IPS-18c (cell line): ENCODE data around the gene PHF1.
"Not testable (repeated sequence)": the region's sequence is repeated elsewhere in the genome, so short reads cannot be mapped to it uniquely, and the experiment has no call there.

Source experiments
- H3K4me3 ChIP-seq: 2 replicates; pipeline ENCODE4 v1.7.0; 2013; ENCODE audit warnings: low read depth, mild to moderate bottlenecking, low read length, moderate library complexity; ENCODE audit not compliant: insufficient read depth
- H3K9me3 ChIP-seq: one replicate; pipeline ENCODE4 v1.6.1; 2013; ENCODE audit warnings: mild to moderate bottlenecking, low read length, moderate library complexity; ENCODE audit not compliant: control insufficient read depth, insufficient read depth

Gene PHF1

DNA sequence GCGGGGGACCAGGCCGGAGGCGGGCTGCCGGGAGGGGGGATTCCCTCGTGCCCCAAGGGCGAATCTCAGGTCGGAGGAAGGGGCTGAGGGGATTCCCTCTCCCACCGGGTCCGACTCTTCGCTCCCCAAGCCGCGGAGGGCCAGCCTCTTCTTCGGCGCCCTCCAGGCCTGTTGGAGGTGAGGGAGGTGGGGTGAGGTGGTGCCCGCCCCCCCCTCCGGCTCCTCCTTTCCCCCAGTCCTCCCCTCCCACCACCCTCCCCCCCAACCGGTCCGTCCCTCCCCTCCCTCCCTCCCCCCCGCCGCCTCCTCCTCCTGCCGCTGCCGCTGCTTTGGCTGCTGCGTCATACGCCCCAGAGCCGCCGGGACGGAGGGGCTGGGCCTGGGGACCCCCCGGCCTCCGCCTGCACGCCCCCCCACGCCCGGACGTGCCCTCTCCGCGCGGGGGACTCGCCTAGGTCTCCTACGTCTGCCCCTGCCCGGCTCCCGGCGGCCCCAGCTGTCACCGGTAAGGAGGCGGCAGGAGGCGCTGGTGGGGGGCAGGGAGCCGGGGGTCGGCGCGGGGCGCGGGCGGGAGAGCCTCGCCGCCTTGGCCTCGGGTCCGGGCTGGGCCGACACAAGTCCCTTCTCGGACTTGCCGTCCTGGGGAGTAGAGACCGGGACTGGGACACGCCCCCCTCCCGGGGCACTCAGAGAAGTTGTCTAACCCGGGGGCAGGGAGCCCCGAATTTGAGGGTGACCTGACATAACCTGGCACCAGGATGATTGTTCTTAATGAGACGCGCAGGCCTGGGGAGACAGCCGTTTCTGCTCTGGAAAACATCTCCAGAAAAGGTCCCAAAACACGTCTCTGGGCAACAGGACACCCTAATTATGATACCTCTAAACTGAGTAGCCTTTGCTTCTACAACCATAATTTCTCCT is at the start of gene PHF1:
PHF1 (plus strand) TSS at position 304 of the 921 bp plus-strand sequence. CDS start 1,250 bp downstream, outside the sequence.
- H3K4me3 ChIP-seq = peak within 1 kb of the TSS; percentile 56
- H3K9me3 ChIP-seq = no peaks in the 10 kb centered on the region

DNA sequence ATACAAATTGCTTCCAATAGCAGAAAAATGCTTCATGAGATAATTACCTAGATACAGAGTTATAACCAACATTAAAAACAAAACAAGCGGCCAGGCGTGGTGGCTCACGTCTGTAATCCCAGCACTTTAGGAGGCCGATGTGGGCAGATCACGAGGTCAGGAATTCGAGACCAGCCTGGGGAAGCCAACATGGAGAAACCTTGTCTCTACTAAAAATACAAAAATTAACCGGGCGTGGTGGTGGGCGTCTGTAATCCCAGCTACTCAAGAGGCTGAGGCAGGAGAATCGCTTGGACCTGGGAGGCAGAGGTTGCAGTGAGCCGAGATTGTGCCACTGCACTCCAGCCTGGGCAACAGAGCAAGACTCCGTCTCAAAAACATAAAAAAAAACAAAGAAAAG is 47.3 kb upstream of the PHF1 start:
- H3K9me3 ChIP-seq, H3K4me3 ChIP-seq: not testable (repeated sequence)

DNA sequence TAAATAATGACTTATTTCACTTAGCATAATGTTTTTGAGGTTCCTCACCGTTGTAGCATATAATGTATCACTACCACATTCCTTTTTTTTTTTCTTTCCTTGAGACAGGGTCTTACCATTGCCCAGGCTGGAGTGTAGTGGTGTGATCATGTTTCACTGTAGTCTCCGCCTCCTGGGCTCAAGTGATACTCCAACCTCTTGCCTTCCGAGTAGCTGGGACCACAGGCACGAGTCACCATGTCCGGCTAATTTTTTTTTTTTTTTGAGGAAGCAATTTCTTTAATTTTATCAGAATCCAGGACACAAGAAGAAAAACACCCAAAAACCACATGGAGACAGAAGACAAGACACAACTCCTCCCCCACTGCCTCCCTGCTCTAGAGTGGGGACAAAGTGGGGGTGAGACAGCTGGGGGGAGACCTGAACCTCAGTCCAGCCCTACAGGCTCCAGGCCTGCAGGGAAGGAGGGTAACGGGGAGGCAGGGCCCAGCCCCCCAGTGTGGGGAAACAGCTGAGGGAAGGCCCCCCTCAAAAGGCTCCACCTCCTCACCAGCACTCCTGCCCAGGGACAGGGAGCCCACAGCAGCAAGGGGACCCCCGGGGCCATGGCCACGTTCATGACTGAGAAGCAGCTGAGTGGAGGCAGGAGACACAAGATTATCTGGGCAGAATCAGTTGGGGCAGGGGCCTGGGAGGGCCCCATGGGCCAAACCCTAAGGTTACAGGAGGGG is 46.2 kb upstream of the PHF1 start:
- H3K4me3 ChIP-seq, H3K9me3 ChIP-seq: not testable (repeated sequence)

DNA sequence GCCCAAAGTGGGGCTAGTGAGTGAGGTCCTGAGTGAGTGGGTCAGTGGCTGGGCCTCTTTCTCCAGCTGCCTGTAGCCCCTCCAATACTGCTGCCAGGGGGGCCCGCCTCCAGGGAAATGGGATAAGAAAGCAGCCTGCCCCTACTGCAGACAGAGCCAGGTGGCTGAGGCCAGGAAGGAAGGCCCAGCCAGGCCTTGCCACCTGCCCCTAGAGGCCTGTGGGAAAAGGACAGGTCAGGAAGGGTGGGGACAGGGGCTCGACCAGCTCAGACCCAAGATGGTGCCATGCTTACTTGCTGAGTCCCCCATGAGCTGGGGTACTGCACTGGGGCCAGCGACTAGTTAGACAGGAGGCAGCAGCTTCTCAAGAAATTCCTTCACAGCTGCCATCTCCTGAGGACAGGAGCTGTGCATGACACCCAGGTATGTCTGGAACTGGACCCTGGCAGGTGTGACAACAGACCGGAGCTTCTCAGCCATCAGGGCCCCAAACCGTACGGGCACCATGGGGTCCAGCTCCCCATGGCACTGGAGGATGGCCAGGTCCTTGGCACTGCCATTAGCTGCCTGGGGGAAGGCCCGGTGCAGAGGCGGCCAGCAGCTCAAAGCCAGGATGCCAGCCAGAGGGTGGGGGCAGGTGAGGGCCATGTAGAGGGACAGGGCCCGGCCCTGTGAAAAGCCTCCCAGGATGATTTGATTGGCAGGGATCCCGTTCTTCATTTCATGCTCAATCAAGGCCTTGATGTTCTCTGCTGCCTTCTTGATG is 45.4 kb upstream of the PHF1 start:
- H3K9me3 ChIP-seq, H3K4me3 ChIP-seq: not testable (repeated sequence)

DNA sequence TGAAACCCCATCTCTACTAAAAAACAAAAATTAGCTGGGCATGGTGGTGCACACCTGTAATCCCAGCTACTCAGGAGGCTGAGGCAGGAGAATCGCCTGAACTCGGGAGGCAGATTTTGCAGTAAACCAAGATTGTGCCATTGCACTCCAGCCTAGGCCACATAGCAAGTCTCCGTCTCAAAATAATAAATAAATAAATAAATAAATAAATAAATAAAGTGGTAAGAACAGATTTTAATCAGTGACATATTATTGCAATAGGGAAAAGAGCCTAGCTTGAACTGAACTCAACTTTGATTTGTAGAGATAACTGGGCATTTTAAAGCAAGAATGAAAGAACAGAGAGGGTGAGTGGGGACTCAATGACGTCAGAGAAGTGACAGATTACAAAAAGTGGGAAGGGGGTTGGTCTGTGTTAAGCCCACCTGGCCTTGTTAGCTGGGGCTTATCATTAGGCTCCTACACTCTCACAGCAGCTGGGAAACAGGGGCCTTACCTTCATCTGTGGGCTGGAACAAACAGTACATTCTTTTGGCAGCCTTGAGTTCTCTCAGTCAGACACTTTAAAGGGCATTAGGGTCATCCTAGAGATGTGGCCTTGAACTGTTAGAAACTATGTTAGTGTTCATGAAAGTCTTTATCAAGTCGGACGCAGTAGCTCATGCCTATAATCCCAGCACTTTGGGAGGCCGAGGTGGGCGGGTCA is 43.7 kb upstream of the PHF1 start:
- no peak overlapping the region for H3K4me3 ChIP-seq

DNA sequence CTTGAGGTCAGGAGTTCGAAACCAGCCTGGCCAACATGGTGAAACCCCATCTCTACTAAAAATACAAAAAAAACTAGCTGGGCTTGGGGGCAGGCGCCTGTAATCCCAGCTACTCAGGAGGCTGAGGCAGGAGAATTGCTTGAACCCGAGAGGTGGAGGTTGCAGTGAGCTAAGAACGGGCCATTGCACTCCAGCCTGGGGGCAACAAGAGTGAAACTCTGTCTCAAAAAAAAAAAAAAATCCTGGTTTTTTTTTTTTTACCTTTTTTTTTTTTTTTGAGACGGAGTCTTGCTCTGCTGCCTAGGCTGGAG is 43.1 kb upstream of the PHF1 start:
- H3K9me3 ChIP-seq, H3K4me3 ChIP-seq: not testable (repeated sequence)

More for the DNA sequence above, 43.7 kb upstream of the PHF1 start:
- no peaks in the 10 kb centered on the region for H3K9me3 ChIP-seq

DNA sequence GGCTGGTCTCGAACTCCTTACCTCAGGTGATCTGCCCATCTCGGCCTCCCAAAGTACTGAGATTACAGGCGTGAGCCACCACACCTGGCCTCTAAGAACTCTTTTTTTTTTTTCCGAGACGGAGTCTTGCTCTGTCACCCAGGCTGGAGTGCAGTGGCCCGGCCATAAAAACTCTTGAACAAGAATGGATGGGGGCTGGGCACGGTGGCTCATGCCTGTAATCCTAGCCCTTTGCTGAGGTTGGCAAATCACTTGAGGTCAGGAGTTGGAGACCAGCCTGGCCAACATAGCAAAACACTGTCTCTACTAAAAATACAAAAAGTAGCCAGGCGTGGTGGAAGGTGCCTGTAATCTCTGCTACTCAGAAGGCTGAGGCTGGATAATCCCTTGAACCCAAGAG is 38.9 kb upstream of the PHF1 start:
- H3K9me3 ChIP-seq, H3K4me3 ChIP-seq: not testable (repeated sequence)

DNA sequence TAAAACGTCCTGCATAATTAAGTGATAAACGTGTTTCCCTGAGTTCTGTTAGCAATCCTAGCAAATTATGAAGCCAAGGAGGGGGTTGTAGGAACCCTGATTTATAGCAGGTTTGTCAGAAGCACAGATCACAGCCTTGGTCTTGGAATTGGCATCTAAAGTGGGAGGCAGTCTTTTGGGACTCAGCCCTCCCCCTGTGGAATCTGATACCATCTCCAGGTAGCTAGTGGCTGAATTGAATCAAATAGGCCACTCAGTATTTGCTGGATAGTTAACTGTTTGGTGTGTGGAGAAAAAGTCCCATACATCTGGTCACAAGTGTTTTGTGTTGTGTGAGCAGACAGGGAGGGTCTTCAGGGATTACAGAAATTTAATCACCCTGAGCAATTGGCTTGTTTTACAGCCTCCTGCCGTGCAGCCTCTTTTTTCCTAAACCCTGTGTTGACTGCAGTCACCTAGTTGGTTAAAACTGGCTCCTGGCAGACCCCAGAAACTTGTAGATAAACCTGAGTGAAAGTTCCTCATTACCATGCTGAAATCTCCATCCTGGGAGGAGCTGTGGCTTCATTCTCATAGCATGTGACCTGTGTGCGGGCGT is 38.2 kb upstream of the PHF1 start:
- Histone ChIP-seq H3K9me3 (no peaks in the 10 kb centered on the region), H3K4me3 (no peak overlapping the region)

DNA sequence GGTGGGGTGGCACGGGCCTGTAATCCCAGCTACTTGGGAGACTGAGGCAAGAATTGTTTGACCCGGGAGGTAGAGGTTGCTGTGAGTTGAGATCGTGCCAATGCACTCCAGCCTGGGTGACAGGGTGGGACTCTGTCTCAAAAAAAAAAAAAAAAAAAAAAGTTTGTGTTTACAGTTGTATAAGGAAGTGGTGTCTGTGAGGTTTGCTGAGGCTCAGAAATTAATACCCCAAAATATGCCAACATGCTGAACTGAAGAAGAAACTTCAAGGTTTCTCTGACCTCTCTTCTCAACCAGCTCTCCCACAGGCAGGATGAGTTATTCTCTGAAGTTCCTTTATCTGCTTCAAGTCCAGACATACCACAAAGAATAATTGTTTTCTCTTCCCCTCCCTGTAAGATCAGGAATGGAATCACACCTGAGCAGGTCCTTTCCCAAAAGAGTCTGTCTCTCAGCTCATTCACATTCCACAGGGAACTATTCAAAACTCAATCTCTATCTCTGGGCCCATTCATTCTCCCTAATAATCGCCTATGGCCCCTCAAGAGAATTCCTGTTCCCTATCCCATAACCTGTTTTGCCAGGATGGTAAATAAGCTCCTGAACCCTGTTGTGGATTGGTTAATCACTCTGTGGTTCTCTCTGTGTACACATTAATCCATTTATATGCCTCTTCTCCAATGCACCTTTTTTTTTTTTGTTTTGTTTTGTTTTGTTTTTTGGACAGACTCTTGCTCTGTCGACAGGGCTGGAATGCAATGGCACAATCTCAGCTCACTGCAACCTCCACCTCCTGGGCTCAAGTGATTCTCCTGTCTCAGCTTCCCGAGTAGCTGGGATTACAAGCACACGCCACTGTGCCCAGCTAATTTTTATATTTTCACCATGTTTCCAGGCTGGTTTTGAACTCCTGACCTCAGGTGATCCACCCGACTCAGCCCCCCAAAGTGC is 36.6 kb upstream of the PHF1 start:
- H3K9me3 ChIP-seq = no peaks in the 10 kb centered on the region

DNA sequence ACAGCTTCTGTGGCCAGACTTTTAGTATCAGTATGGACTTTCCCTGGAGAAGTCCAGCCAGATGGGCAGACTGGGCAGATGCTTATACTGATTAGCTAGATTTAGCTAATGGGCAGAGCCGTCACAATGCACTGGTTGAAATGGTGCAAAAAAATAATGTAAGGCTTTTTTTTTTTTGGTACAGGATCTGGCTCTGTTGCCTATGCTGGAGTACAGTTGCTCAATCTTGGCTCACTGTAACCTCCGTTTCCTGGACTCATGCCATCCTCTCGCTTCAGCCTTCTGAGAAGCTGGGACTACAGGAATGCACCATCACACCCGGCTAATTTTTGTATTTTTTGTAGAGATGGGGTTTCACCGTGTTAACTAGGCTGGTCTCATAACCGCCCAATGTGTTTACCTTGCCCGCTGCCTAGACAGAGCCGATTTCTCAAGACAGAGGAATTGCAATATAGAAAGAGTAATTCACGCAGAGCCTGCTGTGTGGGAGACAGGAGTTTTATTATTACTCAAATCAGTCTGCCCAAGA is 35.6 kb upstream of the PHF1 start:
- Histone ChIP-seq H3K4me3 (no peak overlapping the region), H3K9me3 (no peaks in the 10 kb centered on the region)

More for the DNA sequence above, 36.6 kb upstream of the PHF1 start:
- no peak overlapping the region for H3K4me3 ChIP-seq

DNA sequence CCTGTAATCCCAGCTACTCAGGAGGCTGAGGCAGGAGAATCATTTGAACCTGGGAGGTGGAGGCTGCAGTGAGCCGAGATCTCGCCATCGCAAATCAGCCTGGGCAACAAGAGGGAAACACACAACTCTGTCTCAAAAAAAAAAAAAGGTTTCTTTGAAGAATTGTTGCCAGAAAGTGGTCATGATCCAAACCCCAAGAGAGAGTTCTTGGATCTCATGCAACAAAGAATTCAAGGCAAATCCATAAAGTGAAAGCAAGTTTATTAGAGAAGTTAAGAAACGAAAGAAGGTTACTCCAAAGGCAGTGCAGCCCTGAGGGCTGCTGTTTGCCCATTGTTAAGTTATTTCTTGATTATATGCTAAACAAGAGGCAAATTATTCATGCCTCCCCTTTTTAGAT is 33.6 kb upstream of the PHF1 start:
- Histone ChIP-seq H3K9me3 (no peaks in the 10 kb centered on the region), H3K4me3 (no peak overlapping the region)

DNA sequence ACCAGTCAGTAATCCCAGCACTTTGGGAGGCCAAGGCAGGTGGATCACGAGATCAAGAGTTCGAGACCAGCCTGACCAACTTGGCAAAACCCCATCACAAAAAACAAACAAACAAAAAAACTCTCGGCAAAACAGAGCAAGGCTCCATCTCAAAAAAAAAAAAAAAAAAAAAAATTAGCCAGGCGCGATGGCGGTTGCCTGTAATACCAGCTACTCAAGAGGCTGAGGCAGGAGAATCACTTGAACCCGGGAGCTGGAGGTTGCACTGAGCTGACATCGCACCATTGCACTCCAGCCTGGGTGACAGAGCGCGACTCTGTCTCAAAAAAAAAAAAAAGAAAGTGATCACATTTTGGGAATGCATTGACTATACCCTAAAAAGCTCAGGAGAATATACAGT is 31.6 kb upstream of the PHF1 start:
- H3K9me3 ChIP-seq, H3K4me3 ChIP-seq: not testable (repeated sequence)

DNA sequence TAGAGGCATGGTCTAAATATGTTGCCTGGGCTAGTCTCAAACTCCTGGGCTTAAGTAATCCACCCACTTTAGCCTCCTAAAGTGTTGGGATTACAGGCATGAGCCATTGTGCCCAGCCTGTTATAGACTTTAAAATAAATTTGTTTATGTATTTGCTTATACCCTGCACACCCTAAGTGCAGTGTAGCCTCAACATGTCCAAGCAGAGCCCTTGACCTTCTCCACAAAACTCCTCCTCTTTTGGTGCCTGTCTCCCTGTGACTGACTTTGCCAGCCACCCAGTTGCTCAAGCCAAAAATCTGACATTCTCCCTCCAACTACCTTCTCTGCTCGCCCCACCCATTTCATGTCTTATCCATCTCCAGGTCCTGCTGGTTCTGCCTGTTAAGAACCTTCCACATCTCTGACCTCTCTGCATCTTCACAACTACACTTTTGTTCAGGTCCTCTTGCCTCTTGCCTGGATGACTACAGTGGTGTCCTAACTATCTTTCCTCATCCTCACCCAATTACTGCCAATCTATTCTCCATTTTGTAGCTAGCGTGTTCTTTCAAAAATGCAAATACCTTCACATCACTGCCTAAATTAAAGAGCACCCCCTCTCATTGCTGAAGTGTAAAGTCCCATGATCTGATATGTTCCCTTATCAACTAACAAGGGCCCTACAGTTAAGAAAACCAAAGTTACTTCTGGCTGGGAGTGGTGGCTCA is 30.4 kb upstream of the PHF1 start:
- Histone ChIP-seq H3K4me3 (no peak overlapping the region), H3K9me3 (no peaks in the 10 kb centered on the region)

DNA sequence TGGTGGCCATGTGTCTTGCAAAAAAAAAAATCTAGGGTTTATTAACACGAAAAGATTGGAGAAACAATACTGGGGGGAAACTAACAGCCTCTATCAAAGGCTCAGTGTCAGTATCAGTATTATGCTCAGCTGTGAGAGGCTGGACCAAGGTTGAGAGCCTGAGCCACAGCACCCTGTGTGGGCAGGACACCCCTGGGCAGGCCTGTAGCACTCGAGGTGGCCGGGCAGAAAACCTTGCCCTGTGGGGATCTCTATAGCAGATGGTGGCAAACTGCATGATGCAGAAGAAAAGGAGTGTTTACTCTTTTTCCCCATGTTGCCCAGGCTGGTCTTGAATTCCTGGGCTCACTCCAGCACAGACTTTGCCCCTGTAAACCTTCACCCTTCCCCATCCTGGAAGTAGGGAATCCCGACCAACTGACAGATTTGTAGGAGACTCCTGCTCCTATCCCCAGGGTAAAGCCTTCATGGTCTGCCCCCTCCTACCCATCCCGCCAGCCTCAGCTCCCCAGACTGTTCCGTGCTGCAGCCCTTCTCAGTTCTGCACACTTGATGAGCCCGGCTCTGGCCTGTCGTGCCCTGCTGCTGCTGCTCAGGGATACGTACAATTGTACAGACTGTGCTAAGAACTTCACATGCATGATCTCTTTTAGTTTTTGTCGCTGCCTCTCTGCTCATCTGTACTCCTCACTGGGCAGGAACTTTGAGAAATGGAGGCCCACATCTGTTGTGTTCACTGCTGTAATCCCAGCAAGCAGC is 27.2 kb upstream of the PHF1 start:
- no peak overlapping the region for H3K4me3 ChIP-seq
- no peaks in the 10 kb centered on the region for H3K9me3 ChIP-seq
